GM13977 (cell line): ENCODE data around the gene GDAP2.
"Not testable (repeated sequence)": the region's sequence is repeated elsewhere in the genome, so short reads cannot be mapped to it uniquely, and the experiment has no call there.

Experiments used
- DNase-seq: peaks from one replicate; pipeline ENCODE4 v3.0.0; 2012; ENCODE audit warnings: low spot score
- CTCF ChIP-seq: IDR thresholded peaks from 2 replicates; pipeline ENCODE4 v1.5.1; 2012; ENCODE audit warnings: mild to moderate bottlenecking, control low read depth; ENCODE audit not compliant: insufficient read depth; ENCODE audit errors: extremely low read depth, missing control alignments
- in situ Hi-C: fragments of 300-500 bp; cut with MboI; formaldehyde crosslinking; loops from one replicate; pipeline ENCODE4 v1.12.0; 2022; ENCODE audit warnings: low sequenced_read_pairs, low pct_unique_long_range_greater_than_20kb, mixed read lengths, inconsistent platforms; ENCODE audit not compliant: unreplicated experiment

The GDAP2 gene

GRCh38 chr1:117852853-117853553, 76.4 kb downstream of the GDAP2 start:
- no peak for DNase-seq
- in situ Hi-C loops = no loop called here
- no peak for TF ChIP-seq CTCF

- in situ Hi-C loops = no loop called here
- no peak for DNase-seq
- TF ChIP-seq CTCF = no peak
These were observed 77.7 kb downstream of the GDAP2 start for GRCh38 chr1:117851687-117852086.

GRCh38 chr1:117846674-117847425, 82.6 kb downstream of the GDAP2 start:
- in situ Hi-C loops = no loop called here
- no peak for DNase-seq
- no peak for TF ChIP-seq CTCF

- in situ Hi-C loops, DNase-seq: not testable (repeated sequence)
These were observed 84.9 kb downstream of the GDAP2 start for GRCh38 chr1:117844478-117844877.

GRCh38 chr1:117843791-117844190, 85.6 kb downstream of the GDAP2 start:
- in situ Hi-C loops = no loop called here
- TF ChIP-seq CTCF = no peak
- no peak for DNase-seq

GRCh38 chr1:117842408-117843170, 86.8 kb downstream of the GDAP2 start:
- in situ Hi-C loops = no loop called here
- TF ChIP-seq CTCF = no peak
- no peak for DNase-seq
